ENCODE data around the gene C1orf232.

Gene C1orf232

DNA sequence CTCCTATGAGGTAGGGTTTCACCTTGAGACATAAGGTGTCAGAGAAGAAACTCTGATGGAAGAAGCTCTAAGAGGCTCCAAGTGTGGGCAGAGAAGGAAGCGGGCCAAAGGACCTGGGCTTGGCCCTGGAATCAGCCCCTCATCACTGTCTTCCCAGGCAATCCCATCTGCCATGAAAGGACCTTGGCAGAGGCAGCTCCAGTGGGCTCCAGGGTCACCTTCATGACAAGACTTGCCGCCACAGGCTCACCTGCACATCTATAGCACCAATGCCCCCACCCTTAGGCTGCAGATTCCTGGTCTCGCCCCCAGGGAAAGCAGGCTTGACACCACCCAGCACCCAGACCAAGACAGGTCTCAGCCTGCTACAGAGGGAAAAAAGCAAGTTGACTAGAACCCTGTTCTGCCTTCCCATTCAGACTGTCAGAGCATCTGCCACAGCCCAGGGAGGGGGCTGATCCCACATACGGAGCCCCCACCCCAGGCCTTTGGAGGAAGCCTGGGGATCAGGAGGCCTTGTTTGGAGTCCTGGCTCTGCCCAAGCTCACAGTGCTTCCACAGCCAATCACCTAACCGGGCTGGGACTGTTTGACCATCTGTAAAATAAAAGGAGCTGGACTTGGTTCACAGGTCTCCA is 10.4 kb downstream of the C1orf232 start:
- Histone ChIP-seq H3K4me1 (ENCODE audit: insufficient read depth, low read length) (peaks cover 20% of the 10 kb centered on the region), H2AFZ (ENCODE audit: low read depth, low read length) (no peak overlapping the region), H4K20me1 (ENCODE audit: insufficient read depth, low read length) (no peaks in the 10 kb centered on the region), H3K79me2 (ENCODE audit: insufficient read depth, low read length) (no peaks in the 10 kb centered on the region), H3K27ac (ENCODE audit: low read length) (no peak overlapping the region), H3K9me3 (ENCODE audit: insufficient read depth, low read length, severe bottlenecking) (no peaks in the 10 kb centered on the region), H3K4me3 (ENCODE audit: low read depth in 1 of 2, low read length in 2 of 2) (no peak overlapping the region), H3K9ac (ENCODE audit: low read depth, low read length) (no peak overlapping the region), H3K27me3 (ENCODE audit: insufficient read depth, low read length, poor library complexity) (peaks cover 34% of the 10 kb centered on the region), H3K36me3 (ENCODE audit: insufficient read depth, low read length) (no peaks in the 10 kb centered on the region), H3K4me2 (ENCODE audit: insufficient read depth, low read length) (no peak overlapping the region)
- TF ChIP-seq, protein P1, sequence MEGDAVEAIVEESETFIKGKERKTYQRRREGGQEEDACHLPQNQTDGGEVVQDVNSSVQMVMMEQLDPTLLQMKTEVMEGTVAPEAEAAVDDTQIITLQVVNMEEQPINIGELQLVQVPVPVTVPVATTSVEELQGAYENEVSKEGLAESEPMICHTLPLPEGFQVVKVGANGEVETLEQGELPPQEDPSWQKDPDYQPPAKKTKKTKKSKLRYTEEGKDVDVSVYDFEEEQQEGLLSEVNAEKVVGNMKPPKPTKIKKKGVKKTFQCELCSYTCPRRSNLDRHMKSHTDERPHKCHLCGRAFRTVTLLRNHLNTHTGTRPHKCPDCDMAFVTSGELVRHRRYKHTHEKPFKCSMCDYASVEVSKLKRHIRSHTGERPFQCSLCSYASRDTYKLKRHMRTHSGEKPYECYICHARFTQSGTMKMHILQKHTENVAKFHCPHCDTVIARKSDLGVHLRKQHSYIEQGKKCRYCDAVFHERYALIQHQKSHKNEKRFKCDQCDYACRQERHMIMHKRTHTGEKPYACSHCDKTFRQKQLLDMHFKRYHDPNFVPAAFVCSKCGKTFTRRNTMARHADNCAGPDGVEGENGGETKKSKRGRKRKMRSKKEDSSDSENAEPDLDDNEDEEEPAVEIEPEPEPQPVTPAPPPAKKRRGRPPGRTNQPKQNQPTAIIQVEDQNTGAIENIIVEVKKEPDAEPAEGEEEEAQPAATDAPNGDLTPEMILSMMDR (IDR thresholded peaks at IDR 0.05; ENCODE audit: borderline replicate concordance, extremely low read depth, low read length, poor library complexity, severe bottlenecking): no peak
- no peak for TF ChIP-seq EZH2 (IDR thresholded peaks at IDR 0.05; ENCODE audit: borderline replicate concordance, low read depth, low read length, severe bottlenecking)
- DNase-seq (no peak), ATAC-seq (ENCODE audit: insufficient read depth, low read depth) (no peak)

DNA sequence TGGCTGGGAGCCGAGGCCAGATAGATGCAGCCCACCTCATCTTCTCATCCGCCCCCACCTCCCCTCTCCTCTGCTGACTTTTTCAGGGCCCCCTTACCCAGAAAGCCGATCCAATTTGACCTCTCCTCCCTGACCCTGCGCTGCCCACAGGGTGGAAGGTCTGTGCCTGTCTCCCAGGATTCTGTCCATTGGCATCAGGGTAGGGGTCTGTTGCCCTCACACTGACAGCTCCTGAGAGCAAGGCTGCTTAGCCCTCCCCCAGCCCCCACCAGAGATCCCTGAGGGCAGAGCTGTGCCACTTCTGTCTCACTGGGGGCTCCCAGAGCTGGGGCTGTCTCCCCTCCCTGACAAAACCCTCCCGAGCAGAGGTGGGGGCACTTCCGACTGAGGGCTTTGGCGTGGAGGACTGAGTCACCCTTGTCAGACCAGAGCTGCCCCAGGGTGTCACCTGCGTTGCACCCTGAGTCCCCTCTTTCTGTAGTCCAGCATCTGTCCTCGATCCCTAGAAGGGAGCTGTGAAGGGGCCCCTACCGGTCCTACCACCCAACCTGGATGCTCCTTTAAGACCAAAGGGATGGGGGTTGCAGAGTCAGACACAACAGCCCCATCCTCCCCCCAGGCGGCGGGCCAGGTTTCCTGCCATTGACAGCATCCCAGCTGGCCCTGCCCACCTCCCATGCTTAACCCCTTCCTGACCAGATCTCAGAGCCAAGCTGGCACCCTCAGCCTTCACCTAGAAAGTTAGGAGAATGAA is 12.3 kb downstream of the C1orf232 start:
- Histone ChIP-seq H3K4me2 (ENCODE audit: insufficient read depth, low read length) (peak overlapping the region; percentile 34), H3K27me3 (ENCODE audit: insufficient read depth, low read length, poor library complexity) (peaks cover 22% of the 10 kb centered on the region), H3K4me1 (ENCODE audit: insufficient read depth, low read length) (peaks cover 20% of the 10 kb centered on the region), H3K79me2 (ENCODE audit: insufficient read depth, low read length) (no peaks in the 10 kb centered on the region), H4K20me1 (ENCODE audit: insufficient read depth, low read length) (no peaks in the 10 kb centered on the region), H3K36me3 (ENCODE audit: insufficient read depth, low read length) (no peaks in the 10 kb centered on the region), H3K27ac (ENCODE audit: low read length) (no peak overlapping the region), H3K9me3 (ENCODE audit: insufficient read depth, low read length, severe bottlenecking) (no peaks in the 10 kb centered on the region), H3K4me3 (ENCODE audit: low read depth in 1 of 2, low read length in 2 of 2) (peak overlapping the region in 1 of 2 experiments; percentile 1; a peak in 1 of 4 replicates), H2AFZ (ENCODE audit: low read depth, low read length) (0 out of 2 replicates have a peak overlapping the region, but pooled peaks have one; percentile 10), H3K9ac (ENCODE audit: low read depth, low read length) (peak overlapping the region; percentile 16; the same call in 1 of the 2 replicates)
- DNase-seq (peak; percentile 67), ATAC-seq (ENCODE audit: insufficient read depth, low read depth) (peak; percentile 79)
- TF ChIP-seq EZH2 (IDR thresholded peaks at IDR 0.05; ENCODE audit: borderline replicate concordance, low read depth, low read length, severe bottlenecking): no peak
- TF ChIP-seq, protein P1 (IDR thresholded peaks at IDR 0.05; ENCODE audit: borderline replicate concordance, extremely low read depth, low read length, poor library complexity, severe bottlenecking): no peak

GRCh38 chr1:26155370-26156284 is 13.1 kb downstream of the C1orf232 start:
- ATAC-seq (ENCODE audit: insufficient read depth, low read depth) (peak; percentile 77), DNase-seq (peak; percentile 40)
- no peaks in the 10 kb centered on the region for H3K36me3 ChIP-seq (ENCODE audit: insufficient read depth, low read length)
- no peak overlapping the region for H3K9ac ChIP-seq (ENCODE audit: low read depth, low read length)
- no peak overlapping the region for H3K4me3 ChIP-seq (ENCODE audit: low read depth in 1 of 2, low read length in 2 of 2)
- no peak overlapping the region for H3K4me2 ChIP-seq (ENCODE audit: insufficient read depth, low read length)
- H2AFZ ChIP-seq (ENCODE audit: low read depth, low read length): peak overlapping the region; percentile 38; the same call in 1 of the 2 replicates
- peaks cover 20% of the 10 kb centered on the region for H3K4me1 ChIP-seq (ENCODE audit: insufficient read depth, low read length)
- H3K27ac ChIP-seq (ENCODE audit: low read length): no peak overlapping the region
- H4K20me1 ChIP-seq (ENCODE audit: insufficient read depth, low read length): no peaks in the 10 kb centered on the region
- TF ChIP-seq EZH2 (IDR thresholded peaks at IDR 0.05; ENCODE audit: borderline replicate concordance, low read depth, low read length, severe bottlenecking): no peak
- TF ChIP-seq, protein P1 (IDR thresholded peaks at IDR 0.05; ENCODE audit: borderline replicate concordance, extremely low read depth, low read length, poor library complexity, severe bottlenecking): no peak
- peaks cover 17% of the 10 kb centered on the region for H3K27me3 ChIP-seq (ENCODE audit: insufficient read depth, low read length, poor library complexity)
- H3K9me3 ChIP-seq (ENCODE audit: insufficient read depth, low read length, severe bottlenecking): no peaks in the 10 kb centered on the region
- no peaks in the 10 kb centered on the region for H3K79me2 ChIP-seq (ENCODE audit: insufficient read depth, low read length)

All from DND-41 (cell line).